OCI-LY3 (cell line): ENCODE data around the gene MACROD2.
"Not testable (repeated sequence)": the region's sequence is repeated elsewhere in the genome, so short reads cannot be mapped to it uniquely, and the experiment has no call there.

ENCODE experiments used
- H2AFZ ChIP-seq: fragments of 200-600, 300-600 bp; shearing (Covaris generic); 2 replicates; pipeline ENCODE4 v1.6.0; 2014; ENCODE audit warnings: antibody characterized with exemption, low read depth, low read length
- H3K27ac ChIP-seq: fragments of 200-600, 300-600 bp; sonication (generic); 2 replicates; pipeline ENCODE4 v1.5.1; 2014; ENCODE audit warnings: mild to moderate bottlenecking, low read length, moderate library complexity, mixed read lengths
- H3K27me3 ChIP-seq: fragments of 200-600, 300-600 bp; sonication (generic); 2 replicates; pipeline ENCODE4 v1.6.1; 2014; ENCODE audit warnings: low read depth, low read length, mixed read lengths
- H3K36me3 ChIP-seq: fragments of 200-600, 300-600 bp; sonication (generic); replicated peaks from 2 replicates; pipeline ENCODE3; 2014; ENCODE audit warnings: low read depth, low read length, mixed read lengths
- H3K4me1 ChIP-seq: fragments of 300-600, 200-600 bp; sonication (generic); 2 replicates; pipeline ENCODE4 v1.6.1; 2014; ENCODE audit warnings: low read length, mixed read lengths
- H3K4me2 ChIP-seq: fragments of 200-600, 300-600 bp; sonication (generic); 2 replicates; pipeline ENCODE4 v1.6.1; 2014; ENCODE audit warnings: low read length, mixed read lengths
- H3K4me3 ChIP-seq: fragments of 300-600, 200-600 bp; sonication (generic); 2 replicates; pipeline ENCODE4 v1.5.1; 2014; ENCODE audit warnings: antibody characterized with exemption, mild to moderate bottlenecking, low read length, moderate library complexity
- H3K79me2 ChIP-seq: fragments of 300-600, 200-600 bp; shearing (Covaris generic); 2 replicates; pipeline ENCODE4 v1.6.1; 2014; ENCODE audit warnings: mild to moderate bottlenecking, low read length, mixed read lengths
- H3K9ac ChIP-seq: fragments of 300-600, 200-600 bp; shearing (Covaris generic); 2 replicates; pipeline ENCODE4 v1.6.0; 2014; ENCODE audit warnings: mild to moderate bottlenecking, low read length, moderate library complexity
- H3K9me3 ChIP-seq: fragments of 200-600, 300-600 bp; shearing (Covaris generic); 2 replicates; pipeline ENCODE4 v1.6.1; 2014; ENCODE audit warnings: low read length, mixed read lengths; ENCODE audit not compliant: insufficient read depth
- H4K20me1 ChIP-seq: fragments of 200-600, 300-600 bp; sonication (generic); 2 replicates; pipeline ENCODE4 v1.6.1; 2016; ENCODE audit warnings: low read length, mixed read lengths; ENCODE audit not compliant: insufficient read depth
- CTCF ChIP-seq: fragments of 200-600, 300-600 bp; sonication (generic); IDR thresholded peaks from 2 replicates; pipeline ENCODE4 v1.5.1; 2014; ENCODE audit warnings: antibody characterized with exemption, low read length, low read depth
- EZH2phosphoT487 ChIP-seq: fragments of 200-600 bp; shearing (Covaris generic); IDR thresholded peaks from 2 replicates; pipeline ENCODE4 v1.6.1; 2018; ENCODE audit warnings: antibody characterized with exemption, mixed run types, low read depth

The MACROD2 gene

GRCh38 chr20:15977026-15977425, 1981.7 kb downstream of the MACROD2 start:
- H3K9ac ChIP-seq: no peak overlapping the region
- TF ChIP-seq CTCF: no peak
- no peak overlapping the region for H2AFZ ChIP-seq
- peak overlapping the region; percentile 55 for H3K4me2 ChIP-seq
- H3K27me3 ChIP-seq: no peaks in the 10 kb centered on the region
- H4K20me1 ChIP-seq: peaks cover 52% of the 10 kb centered on the region
- peak overlapping the region; percentile 84; the same call in 1 of the 2 replicates for H3K27ac ChIP-seq
- no peak overlapping the region for H3K4me3 ChIP-seq
- H3K4me1 ChIP-seq: peaks cover 60% of the 10 kb centered on the region
- peaks cover 100% of the 10 kb centered on the region for H3K79me2 ChIP-seq
- peaks cover 29% of the 10 kb centered on the region for H3K9me3 ChIP-seq
- H3K36me3 ChIP-seq: peaks cover 89% of the 10 kb centered on the region

GRCh38 chr20:15977758-15978157, 1982.4 kb downstream of the MACROD2 start:
- H3K27ac ChIP-seq: peak overlapping the region; percentile 84
- H3K4me3 ChIP-seq: peak overlapping the region; percentile 49
- H3K4me1 ChIP-seq: peaks cover 66% of the 10 kb centered on the region

GRCh38 chr20:15985494-15986368, 1990.4 kb downstream of the MACROD2 start:
- Histone ChIP-seq H3K79me2 (peaks cover 94% of the 10 kb centered on the region), H3K4me3 (peak overlapping the region; percentile 84), H3K36me3 (peaks cover 38% of the 10 kb centered on the region), H4K20me1 (peaks cover 11% of the 10 kb centered on the region), H3K4me1 (peaks cover 42% of the 10 kb centered on the region), H3K9ac (peak overlapping the region; percentile 95), H3K4me2 (peak overlapping the region; percentile 85), H3K27ac (peak overlapping the region; percentile 94)
- H3K9me3 ChIP-seq, H2AFZ ChIP-seq, H3K27me3 ChIP-seq: not testable (repeated sequence)

More at GRCh38 chr20:15977758-15978157, 1982.4 kb downstream of the MACROD2 start:
- TF ChIP-seq EZH2phosphoT487 (no peak), CTCF (no peak)
- Histone ChIP-seq H3K27me3 (no peaks in the 10 kb centered on the region), H3K79me2 (peaks cover 100% of the 10 kb centered on the region), H4K20me1 (peaks cover 49% of the 10 kb centered on the region), H3K36me3 (peaks cover 85% of the 10 kb centered on the region), H3K4me2 (peak overlapping the region; percentile 55), H2AFZ (no peak overlapping the region), H3K9me3 (peaks cover 23% of the 10 kb centered on the region), H3K9ac (no peak overlapping the region)

GRCh38 chr20:15986690-15987089, 1991.4 kb downstream of the MACROD2 start:
- H3K36me3 ChIP-seq: peaks cover 36% of the 10 kb centered on the region
- H3K9me3 ChIP-seq: no peaks in the 10 kb centered on the region
- peaks cover 20% of the 10 kb centered on the region for H4K20me1 ChIP-seq
- peak overlapping the region; percentile 84 for H3K4me3 ChIP-seq
- no peak overlapping the region for H2AFZ ChIP-seq
- H3K79me2 ChIP-seq: peaks cover 94% of the 10 kb centered on the region
- H3K9ac ChIP-seq: peak overlapping the region; percentile 92
- H3K27ac ChIP-seq: peak overlapping the region; percentile 94
- TF ChIP-seq CTCF: no peak
- TF ChIP-seq EZH2phosphoT487: no peak
- H3K4me1 ChIP-seq: peaks cover 42% of the 10 kb centered on the region
- H3K4me2 ChIP-seq: peak overlapping the region; percentile 85
- no peaks in the 10 kb centered on the region for H3K27me3 ChIP-seq
